Right lung (tissue), 5 donors: ENCODE measurements around the gene RTCB. TPM values are rescaled to one million over a fixed set of nuclear protein-coding genes. Genes with fewer than 3 reads are reported as not detected.

ENCODE experiments used
- DNase-seq, 2 donors: peaks; one replicate each; pipeline ENCODE4 v3.0.0-alpha.2; 2013
- polyA plus RNA-seq, 5 donors: library from polyadenylated mRNA; unstranded; fragments of 120-200 nt; gene quantifications; one replicate each; pipeline versions ENCODE4 v1.2.1 to v1.2.3, GENCODE V29; 2013; ENCODE audit warnings: inconsistent platforms in 1 of 5, low replicate concordance in 1 of 5; ENCODE audit not compliant: insufficient read length in 5 of 5, insufficient read depth in 1 of 5

The RTCB gene
- polyA plus RNA-seq, 5 donors, result 73.5 to 90.1 (median 81.1) TPM

DNA sequence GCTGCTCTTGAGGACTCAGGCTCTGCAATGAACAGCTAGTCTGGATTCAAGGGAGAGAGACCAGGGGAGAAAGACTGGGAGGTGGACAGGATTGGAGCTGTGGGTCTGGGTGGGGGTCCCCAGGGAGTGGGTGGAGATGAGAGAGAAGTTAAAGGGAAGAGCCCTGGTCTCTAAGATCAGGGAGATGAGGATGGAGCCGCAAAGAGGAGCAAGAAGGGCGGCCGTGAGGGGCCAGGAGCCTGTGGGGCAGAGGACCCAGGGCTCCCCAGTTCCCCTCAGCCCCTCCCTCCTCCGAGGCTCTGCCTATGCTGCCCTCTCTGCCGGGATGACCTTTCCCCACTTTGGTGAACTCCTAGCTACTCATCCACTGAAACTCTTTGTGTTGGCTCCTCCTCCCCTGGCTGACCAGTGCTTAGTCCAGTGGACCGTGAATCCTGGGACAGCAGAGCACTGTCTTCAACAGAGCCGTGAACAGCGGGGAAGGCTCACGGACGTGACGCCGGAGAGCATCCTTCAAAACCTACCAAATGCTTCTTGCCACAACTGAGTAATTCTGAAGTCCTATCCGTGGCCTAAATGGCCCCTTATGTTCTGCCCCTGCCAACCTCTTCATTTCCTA is 70.8 kb downstream of the RTCB start:
- DNase-seq, result no peak

DNA sequence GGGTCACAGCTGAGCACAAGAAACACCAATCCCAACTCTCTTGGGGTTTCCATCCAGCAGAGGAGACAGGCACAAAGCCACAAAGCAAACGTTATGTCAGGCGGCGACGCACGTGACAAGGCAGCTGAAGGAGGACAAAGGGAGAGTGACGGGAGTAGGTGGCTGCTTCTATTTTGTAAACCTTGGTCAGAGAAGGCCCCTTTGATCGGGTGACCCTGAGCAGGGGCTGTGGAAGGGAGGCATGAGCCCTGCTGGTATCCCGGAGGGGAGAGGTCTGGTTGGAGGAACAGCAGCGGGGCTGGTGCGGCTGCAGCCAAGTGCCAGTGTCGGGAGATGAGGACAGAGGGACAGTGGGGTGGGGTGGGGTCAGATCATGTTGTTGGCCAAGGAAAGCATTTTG is 71.6 kb downstream of the RTCB start:
- DNase-seq, result no peak

DNA sequence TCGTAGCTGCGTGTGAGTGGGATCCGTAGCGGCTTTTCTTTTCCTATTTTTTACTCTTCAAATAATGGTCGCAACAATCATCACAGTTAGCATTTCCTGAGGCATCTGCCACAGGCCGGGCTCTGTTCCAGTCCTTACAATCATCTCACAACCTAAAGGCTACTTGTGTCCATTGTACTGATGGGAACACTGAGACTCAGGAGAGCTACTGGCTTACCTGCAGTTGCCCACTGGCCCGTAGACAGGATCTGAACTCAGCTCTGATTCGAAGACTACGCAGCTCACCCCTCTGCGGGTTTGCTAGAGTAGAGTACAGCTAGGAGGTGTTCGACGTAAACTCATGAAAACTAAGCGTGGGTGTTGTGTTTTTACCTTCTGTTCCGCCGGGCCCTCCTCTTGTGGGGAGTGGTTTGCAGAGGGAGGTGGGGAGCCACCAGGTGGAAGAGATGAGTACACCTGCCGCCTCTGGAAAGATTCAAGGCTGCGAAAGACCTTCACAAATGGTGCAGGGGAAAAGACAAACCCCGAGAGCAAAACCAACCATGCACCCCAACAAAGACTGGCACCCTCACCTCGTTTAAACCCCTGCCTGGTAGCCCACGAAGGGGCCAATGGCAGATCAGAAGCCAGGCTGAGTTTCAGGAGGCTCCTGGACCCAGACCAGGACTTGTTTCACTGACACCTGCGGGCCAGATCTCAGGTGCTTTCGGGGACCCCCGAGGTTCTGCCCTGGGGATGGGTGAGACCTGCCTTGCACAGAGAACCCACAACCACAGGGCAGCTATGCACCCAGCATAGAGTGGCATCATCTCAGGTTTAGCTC is 72.6 kb downstream of the RTCB start:
- no peak for DNase-seq

DNA sequence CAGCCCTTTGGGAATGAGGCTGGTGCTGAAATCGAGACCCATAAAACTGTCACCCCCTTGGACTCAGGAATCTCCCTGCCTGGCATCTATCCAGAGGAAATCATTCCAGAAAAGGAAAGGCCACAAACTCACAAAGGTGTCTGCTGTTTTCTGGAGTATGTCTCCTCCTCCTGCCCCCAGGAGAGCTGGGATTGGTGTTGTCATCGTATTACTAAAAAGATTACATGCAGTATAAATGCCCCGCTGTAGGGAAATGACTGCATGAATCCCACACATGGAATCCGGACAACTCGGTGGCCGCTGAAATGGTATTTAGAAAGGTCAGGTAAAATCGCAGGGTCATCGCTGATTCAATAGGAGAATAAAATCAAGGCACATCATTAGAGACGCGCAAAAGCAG is 73.3 kb downstream of the RTCB start:
- no peak for DNase-seq

Other genes starting within 250 kb of the RTCB start
- not detected for gene RFPL2, start 207.2 kb downstream of the RTCB start, polyA plus RNA-seq
- 1 to 10 TPM in 1 of 5 donors, under 1 TPM in 4; 0.53 to 1.9 (median 0.91) TPM for gene SLC5A4, start 156.9 kb downstream of the RTCB start, polyA plus RNA-seq
- under 1 TPM in 2 of 5 donors, not detected in 3; 0.15 to 0.22 TPM for gene RFPL3, start 54.4 kb downstream of the RTCB start, polyA plus RNA-seq
- gene BPIFC, start 52.2 kb upstream of the RTCB start, polyA plus RNA-seq, result not detected
- 100 to 1,000 TPM; 100 to 127 (median 110) TPM for gene FBXO7, start 62.6 kb upstream of the RTCB start, polyA plus RNA-seq